ENCODE measurements around the gene FXYD7.

GRCh38 chr19:35125749-35126623 lies 17.1 kb upstream of the FXYD7 start:
- TF ChIP-seq CTCF (IDR thresholded peaks at IDR 0.05) (no peak), POLR2A (IDR thresholded peaks at IDR 0.05) (no peak)
